HEK293T (cell line): ENCODE measurements around the gene FGF3.

ENCODE experiments used
- CTCF ChIA-PET: fragments of 350-600 bp; formaldehyde crosslinking; extraction: SDS; loops from one replicate; lab custom pipeline; 2021; ENCODE audit warnings: antibody characterized with exemption, inconsistent platforms; lab: Yijun Ruan, JAX
- POLR2A ChIA-PET: fragments of 350-600 bp; formaldehyde crosslinking; extraction: SDS; loops from one replicate; lab custom pipeline; 2020; ENCODE audit warnings: antibody characterized with exemption, inconsistent platforms; lab: Yijun Ruan, JAX
- DNase-seq: peaks from one replicate; pipeline ENCODE4 v3.0.0; 2012; ENCODE audit warnings: mixed read lengths; ENCODE audit errors: extremely low spot score
- ARNT ChIP-seq: fragments of 450-650 bp; IDR thresholded peaks from 2 replicates; pipeline ENCODE4 v1.6.1; 2017; ENCODE audit warnings: mild to moderate bottlenecking
- BHLHE40 ChIP-seq: fragments of 450-650 bp; IDR thresholded peaks from 2 replicates; pipeline ENCODE4 v1.6.1; 2016; ENCODE audit warnings: mild to moderate bottlenecking, moderate library complexity, borderline replicate concordance
- CTBP1 ChIP-seq: fragments of 450-650 bp; IDR thresholded peaks from 2 replicates; pipeline ENCODE4 v1.6.1; 2016; ENCODE audit warnings: borderline replicate concordance
- ELF4 ChIP-seq: fragments of 450-650 bp; IDR thresholded peaks from 2 replicates; pipeline ENCODE4 v1.6.1; 2017; ENCODE audit warnings: antibody characterized with exemption
- FOXA1 ChIP-seq: fragments of 450-650 bp; IDR thresholded peaks from 2 replicates; pipeline ENCODE4 v1.6.1; 2016; ENCODE audit warnings: mild to moderate bottlenecking
- FOXK2 ChIP-seq: fragments of 450-650 bp; IDR thresholded peaks from 2 replicates; pipeline ENCODE4 v1.6.1; 2016; ENCODE audit warnings: mild to moderate bottlenecking
- FOXM1 ChIP-seq: fragments of 450-650 bp; IDR thresholded peaks from 2 replicates; pipeline ENCODE4 v1.6.1; 2017; ENCODE audit warnings: mild to moderate bottlenecking, borderline replicate concordance
- HDGF ChIP-seq: fragments of 450-650 bp; IDR thresholded peaks from 2 replicates; pipeline ENCODE4 v1.6.1; 2017; ENCODE audit warnings: antibody characterized with exemption, borderline replicate concordance
- L3MBTL2 ChIP-seq: fragments of 450-650 bp; conservative IDR thresholded peaks from 2 replicates; pipeline ENCODE4 v1.6.1; 2016; ENCODE audit warnings: mild to moderate bottlenecking
- LEF1 ChIP-seq: fragments of 450-650 bp; IDR thresholded peaks from 2 replicates; pipeline ENCODE4 v1.6.1; 2017; ENCODE audit warnings: mild to moderate bottlenecking, borderline replicate concordance
- NFRKB ChIP-seq: fragments of 450-650 bp; IDR thresholded peaks from 2 replicates; pipeline ENCODE4 v1.6.1; 2016; ENCODE audit warnings: mild to moderate bottlenecking, moderate library complexity
- PKNOX1 ChIP-seq: fragments of 450-650 bp; IDR thresholded peaks from 2 replicates; pipeline ENCODE4 v1.6.1; 2016
- SP1 ChIP-seq: fragments of 450-650 bp; IDR thresholded peaks from 2 replicates; pipeline ENCODE4 v1.6.1; 2017
- SUZ12 ChIP-seq: fragments of 450-650 bp; IDR thresholded peaks from 2 replicates; pipeline ENCODE4 v1.6.1; 2016; ENCODE audit warnings: mild to moderate bottlenecking
- TARDBP ChIP-seq: fragments of 450-650 bp; IDR thresholded peaks from 2 replicates; pipeline ENCODE4 v1.6.1; 2016
- ZNF384 ChIP-seq: fragments of 450-650 bp; IDR thresholded peaks from 2 replicates; pipeline ENCODE4 v1.6.1; 2016

The FGF3 gene

GRCh38 chr11:69841170-69841858, 22.1 kb upstream of the FGF3 start:
- POLR2A ChIA-PET = no interaction called here
- no peak for DNase-seq

DNA sequence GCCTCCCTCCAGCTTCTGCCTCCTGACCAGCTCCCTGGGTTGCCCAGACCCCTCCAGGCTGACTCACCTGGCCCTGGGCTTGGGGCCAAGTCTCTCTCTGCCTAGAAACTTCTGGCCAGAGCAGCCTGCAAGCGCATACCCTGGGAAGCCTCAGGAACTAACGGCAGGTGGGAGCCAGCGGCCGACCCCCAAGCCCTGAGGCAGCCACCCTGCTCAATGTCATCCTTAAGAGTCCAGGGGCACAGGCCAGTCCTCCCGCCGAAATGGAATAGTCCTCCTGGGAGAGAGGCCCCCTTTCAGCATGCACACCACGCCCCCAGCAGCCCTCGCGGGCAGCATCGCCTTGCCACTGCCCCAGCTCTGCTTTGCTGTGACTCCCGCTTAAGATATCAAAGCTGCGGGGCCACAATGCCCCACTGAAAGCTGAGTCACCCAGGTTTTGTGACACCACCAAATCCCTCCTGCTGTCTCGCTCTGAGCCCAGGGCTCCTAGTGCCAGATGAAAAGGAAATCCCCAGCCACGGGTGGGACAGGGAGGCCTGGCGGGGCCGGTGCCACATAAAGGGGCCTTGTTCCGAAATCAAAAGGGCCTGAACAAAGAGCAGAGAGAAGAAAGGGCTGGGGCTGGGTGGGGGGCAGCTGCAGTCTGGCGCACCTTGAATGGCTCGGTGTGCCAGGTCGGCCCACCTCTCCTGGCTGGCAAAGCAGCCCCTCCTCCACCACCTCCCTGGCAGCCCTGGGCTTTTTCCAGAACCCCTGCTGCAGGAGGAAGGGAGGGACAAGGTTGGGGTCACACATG, 21.4 kb upstream of the FGF3 start:
- TF ChIP-seq L3MBTL2 (no peak), CTBP1 (no peak), FOXA1 (no peak), SUZ12 (no peak)
- DNase-seq = no peak
- CTCF ChIA-PET = no interaction called here
- POLR2A ChIA-PET = no interaction called here

More at GRCh38 chr11:69841170-69841858, 22.1 kb upstream of the FGF3 start:
- no peak for TF ChIP-seq SP1
- no peak for TF ChIP-seq SUZ12
- no peak for TF ChIP-seq TARDBP
- TF ChIP-seq ELF4 = no peak
- no peak for TF ChIP-seq HDGF
- TF ChIP-seq NFRKB = no peak
- no peak for TF ChIP-seq FOXA1
- no peak for TF ChIP-seq ARNT
- TF ChIP-seq LEF1 = no peak
- no peak for TF ChIP-seq PKNOX1
- no peak for TF ChIP-seq CTBP1
- no peak for TF ChIP-seq L3MBTL2
- CTCF ChIA-PET = interaction anchor here (0.5 kb wide), 1 partner anchor 127 kb away, joined by 6 read pairs; no protein-coding TSS in a partner anchor

GRCh38 chr11:69839516-69839915, 20.3 kb upstream of the FGF3 start:
- CTCF ChIA-PET = no interaction called here
- POLR2A ChIA-PET = no interaction called here

GRCh38 chr11:69837791-69838190, 18.6 kb upstream of the FGF3 start:
- ChIA-PET POLR2A (no interaction called here), CTCF (no interaction called here)
- no peak for TF ChIP-seq BHLHE40
- TF ChIP-seq HDGF = no peak
- TF ChIP-seq NFRKB = no peak
- no peak for TF ChIP-seq L3MBTL2
- TF ChIP-seq CTBP1 = no peak
- TF ChIP-seq ARNT = no peak
- TF ChIP-seq FOXK2 = no peak
- no peak for TF ChIP-seq ZNF384
- TF ChIP-seq FOXM1 = no peak
- no peak for TF ChIP-seq ELF4
- no peak for TF ChIP-seq PKNOX1
- no peak for TF ChIP-seq SP1
- no peak for TF ChIP-seq LEF1
- no peak for TF ChIP-seq FOXA1
- no peak for TF ChIP-seq TARDBP
- DNase-seq = no peak

More at GRCh38 chr11:69839516-69839915, 20.3 kb upstream of the FGF3 start:
- no peak for DNase-seq
- no peak for TF ChIP-seq SUZ12
- TF ChIP-seq PKNOX1 = no peak
- no peak for TF ChIP-seq FOXK2
- no peak for TF ChIP-seq BHLHE40
- TF ChIP-seq NFRKB = no peak
- TF ChIP-seq LEF1 = no peak
- TF ChIP-seq ARNT = no peak
- TF ChIP-seq HDGF = no peak
- no peak for TF ChIP-seq FOXA1
- TF ChIP-seq ELF4 = no peak
- TF ChIP-seq L3MBTL2 = no peak
- no peak for TF ChIP-seq SP1
- no peak for TF ChIP-seq ZNF384
- TF ChIP-seq TARDBP = no peak
- no peak for TF ChIP-seq FOXM1
- TF ChIP-seq CTBP1 = no peak

GRCh38 chr11:69836401-69836800, 17.2 kb upstream of the FGF3 start:
- TF ChIP-seq ARNT (no peak), ZNF384 (no peak), NFRKB (no peak), TARDBP (no peak), LEF1 (no peak), FOXK2 (no peak), L3MBTL2 (no peak), CTBP1 (no peak), SUZ12 (no peak), HDGF (no peak), ELF4 (no peak)
- CTCF ChIA-PET = no interaction called here
- POLR2A ChIA-PET = no interaction called here
- no peak for DNase-seq
